HepG2 (cell line): Measurements from ENCODE around the gene SRD5A3. TPM values are rescaled to one million over a fixed set of nuclear protein-coding genes. Genes with fewer than 3 reads are reported as not detected.

Experiments
- AKNA ChIP-seq: sonication (generic); formaldehyde crosslinking; IDR thresholded peaks from 2 replicates; pipeline ENCODE4 v1.4.0; 2020; ENCODE audit warnings: missing genetic modification reagents, borderline replicate concordance
- ATF7 ChIP-seq, 2 experiments: fragments of 450-650 bp in 1 of 2; sonication (generic) in 1 of 2; formaldehyde crosslinking in 1 of 2; IDR thresholded peaks; 2 replicates each; pipeline versions ENCODE4 v1.4.0 to v1.6.1; 2016 to 2020; ENCODE audit warnings: antibody characterized with exemption in 1 of 2, mild to moderate bottlenecking in 1 of 2, missing genetic modification reagents in 1 of 2
- EP300 ChIP-seq, 3 experiments: sonication (generic) in 1 of 3; formaldehyde crosslinking in 1 of 3; IDR thresholded peaks; 2 replicates each; pipeline versions ENCODE4 v1.5.1 to v1.6.1; 2011 to 2020; ENCODE audit warnings: low read depth in 2 of 3, low read length in 2 of 3, borderline replicate concordance in 1 of 3, improper control_type of control experiment in 1 of 3, mild to moderate bottlenecking in 1 of 3, missing genetic modification reagents in 1 of 3, moderate library complexity in 1 of 3
- FOSL1 ChIP-seq: sonication (generic); formaldehyde crosslinking; IDR thresholded peaks from 2 replicates; pipeline ENCODE4 v1.9.0; 2021; ENCODE audit warnings: missing genetic modification reagents, borderline replicate concordance
- FOSL2 ChIP-seq: sonication (generic); formaldehyde crosslinking; IDR thresholded peaks from 2 replicates; pipeline ENCODE4 v1.4.0; 2020; ENCODE audit warnings: missing genetic modification reagents
- HDAC6 ChIP-seq: fragments of 200-600 bp; sonication (generic); IDR thresholded peaks from 2 replicates; pipeline ENCODE4 v1.7.0; 2017; ENCODE audit warnings: mild to moderate bottlenecking, antibody characterized with exemption, low read length, low read depth
- IKZF4 ChIP-seq: sonication (generic); formaldehyde crosslinking; IDR thresholded peaks from 2 replicates; pipeline ENCODE4 v1.5.1; 2020; ENCODE audit warnings: borderline replicate concordance, mild to moderate bottlenecking, low read depth, missing genetic modification reagents; ENCODE audit errors: not compliant biosample characterization
- JUND ChIP-seq: sonication (generic); formaldehyde crosslinking; IDR thresholded peaks from 2 replicates; pipeline ENCODE4 v1.8.0; 2022; ENCODE audit warnings: mild to moderate bottlenecking, missing genetic modification reagents
- NCOA5 ChIP-seq: sonication (generic); formaldehyde crosslinking; IDR thresholded peaks from 2 replicates; pipeline ENCODE4 v1.4.0; 2020; ENCODE audit warnings: missing genetic modification reagents
- NRL ChIP-seq: sonication (generic); formaldehyde crosslinking; IDR thresholded peaks from 2 replicates; pipeline ENCODE4 v1.5.0; 2020; ENCODE audit warnings: missing genetic modification reagents, mild to moderate bottlenecking, moderate library complexity, borderline replicate concordance
- POLR2G ChIP-seq: fragments of 200-400 bp; formaldehyde crosslinking; IDR thresholded peaks from 2 replicates; pipeline ENCODE4 v1.6.1; 2018; ENCODE audit warnings: mild to moderate bottlenecking, low read depth, low read length, moderate library complexity
- REPIN1 ChIP-seq: sonication (generic); formaldehyde crosslinking; IDR thresholded peaks from 2 replicates; pipeline ENCODE4 v1.8.0; 2022; ENCODE audit warnings: missing genetic modification reagents, low read depth, mild to moderate bottlenecking, borderline replicate concordance
- ZBTB33 ChIP-seq: sonication (generic); formaldehyde crosslinking; IDR thresholded peaks from 2 replicates; pipeline ENCODE4 v1.4.0; 2020; ENCODE audit warnings: missing genetic modification reagents
- ZNF160 ChIP-seq: sonication (generic); formaldehyde crosslinking; IDR thresholded peaks from 2 replicates; pipeline ENCODE4 v1.8.0; 2022; ENCODE audit warnings: mild to moderate bottlenecking, inconsistent platforms, missing genetic modification reagents
- ZNF234 ChIP-seq: sonication (generic); formaldehyde crosslinking; conservative IDR thresholded peaks from 2 replicates; pipeline ENCODE4 v1.5.1; 2020; ENCODE audit warnings: mild to moderate bottlenecking, missing genetic modification reagents
- ZNF296 ChIP-seq: sonication (generic); formaldehyde crosslinking; conservative IDR thresholded peaks from 2 replicates; pipeline ENCODE4 v1.5.0; 2020; ENCODE audit warnings: mild to moderate bottlenecking, missing genetic modification reagents
- ZNF367 ChIP-seq: sonication (generic); formaldehyde crosslinking; IDR thresholded peaks from 2 replicates; pipeline ENCODE4 v1.4.0; 2020; ENCODE audit warnings: missing genetic modification reagents, borderline replicate concordance
- ZNF547 ChIP-seq: sonication (generic); formaldehyde crosslinking; IDR thresholded peaks from 2 replicates; pipeline ENCODE4 v1.5.1; 2020; ENCODE audit warnings: mild to moderate bottlenecking, missing genetic modification reagents
- polyA plus RNA-seq, 8 experiments: library from polyadenylated mRNA; depleted of rRNA in 3 of 8; stranded (reverse) in 7 of 8; unstranded in 1 of 8; fragments of >200 nt; fragmentation: Illumina TruSeq in 4 of 8; extraction: Trizol in 4 of 8; gene quantifications; 2 replicates each; pipeline versions ENCODE4 v1.2.1 to v1.2.3, GENCODE V29; 2011 to 2016; ENCODE audit warnings: low read depth in 4 of 8, missing spikeins in 1 of 8, mixed read lengths in 1 of 8; ENCODE audit not compliant: insufficient read depth in 1 of 8
- total RNA-seq, 5 experiments: library from RNA; depleted of rRNA; stranded (reverse); fragments of >200 nt; fragmentation: Illumina TruSeq; extraction: Trizol; gene quantifications; 2 replicates each; pipeline ENCODE4 v1.2.3, GENCODE V29; 2016; ENCODE audit warnings: low read depth in 1 of 5
- TF ChIP-seq, protein P1 (sequence below): sonication (generic); formaldehyde crosslinking; IDR thresholded peaks from 2 replicates; pipeline ENCODE4 v1.4.0; 2020; ENCODE audit warnings: missing genetic modification reagents
- TF ChIP-seq, protein P2 (sequence below): sonication (generic); formaldehyde crosslinking; IDR thresholded peaks from 2 replicates; pipeline ENCODE4 v1.4.0; 2020; ENCODE audit warnings: mild to moderate bottlenecking, missing genetic modification reagents

The SRD5A3 gene
- total and polyA plus RNA-seq, 2 of the 13 experiments (the other 11 are each of a cell fraction or from before 2014, with no cell fraction given): 12.4 to 18.4 TPM

DNA sequence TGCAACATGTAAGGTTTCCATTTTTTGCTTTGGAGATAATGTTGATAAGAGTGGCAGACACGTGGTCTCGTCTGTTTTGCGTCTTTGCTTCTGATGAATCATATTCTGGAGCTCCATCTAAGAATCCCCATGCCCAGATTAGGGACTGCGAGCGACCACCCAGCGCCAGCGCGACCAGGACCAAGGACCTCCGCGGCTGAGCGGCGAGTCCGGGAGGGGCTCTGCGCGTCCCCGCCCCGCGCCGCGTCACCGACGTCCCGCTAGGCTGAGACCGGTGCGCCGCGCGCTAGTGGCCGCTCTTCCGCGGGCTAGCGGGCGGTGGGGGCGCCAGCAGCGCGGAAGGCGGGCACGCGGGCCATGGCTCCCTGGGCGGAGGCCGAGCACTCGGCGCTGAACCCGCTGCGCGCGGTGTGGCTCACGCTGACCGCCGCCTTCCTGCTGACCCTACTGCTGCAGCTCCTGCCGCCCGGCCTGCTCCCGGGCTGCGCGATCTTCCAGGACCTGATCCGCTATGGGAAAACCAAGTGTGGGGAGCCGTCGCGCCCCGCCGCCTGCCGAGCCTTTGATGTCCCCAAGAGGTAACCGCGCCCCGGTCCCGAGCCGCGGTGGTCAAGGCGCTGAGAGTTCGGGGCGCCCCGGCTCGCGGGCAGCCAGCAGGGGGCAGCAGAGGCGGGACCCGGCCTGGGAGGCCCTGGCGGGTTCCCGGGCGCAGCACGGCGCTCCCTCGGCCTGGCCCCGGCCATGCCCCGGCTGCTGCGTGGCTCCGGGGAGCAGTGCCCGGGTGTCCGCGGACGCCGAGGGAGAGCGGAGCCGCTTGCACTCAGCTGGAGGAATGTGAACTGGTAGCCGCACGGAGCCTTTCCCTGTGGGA lies at the start of gene SRD5A3 (continued):
- TF ChIP-seq ZNF234 (no peak; the same call in 1 of the 2 replicates), ZNF160 (CRISPR knock-in tag) (peak; percentile 60; the same call in 1 of the 2 replicates), REPIN1 (peak; percentile 84), IKZF4 (CRISPR knock-in tag) (peak; percentile 68), FOSL1 (CRISPR knock-in tag) (no peak), NCOA5 (CRISPR knock-in tag) (no peak), JUND (CRISPR knock-in tag) (no peak), AKNA (CRISPR knock-in tag) (no peak), NRL (CRISPR knock-in tag) (no peak), EP300 (IDR thresholded peaks at IDR 0.05; ENCODE audit: low read depth in 2 of 2, low read length in 2 of 2) (0 out of 4 replicates have a peak, but pooled peaks of 1 of the 2 experiments have one; percentile 44), EP300 (CRISPR knock-in tag; IDR thresholded peaks at IDR 0.05; ENCODE audit: borderline replicate concordance) (0 out of 2 replicates have a peak, but pooled peaks have one; percentile 14), ZNF296 (CRISPR knock-in tag) (no peak; the same call in 1 of the 2 replicates), ZNF367 (CRISPR knock-in tag) (no peak), ZNF547 (no peak; the same call in none of the 2 replicates), POLR2G (peak; percentile 91), FOSL2 (CRISPR knock-in tag) (no peak), ATF7 (IDR thresholded peaks at IDR 0.05) (no peak), ATF7 (CRISPR knock-in tag; IDR thresholded peaks at IDR 0.05) (no peak), ZBTB33 (no peak), HDAC6 (no peak)
- TF ChIP-seq, protein P1, sequence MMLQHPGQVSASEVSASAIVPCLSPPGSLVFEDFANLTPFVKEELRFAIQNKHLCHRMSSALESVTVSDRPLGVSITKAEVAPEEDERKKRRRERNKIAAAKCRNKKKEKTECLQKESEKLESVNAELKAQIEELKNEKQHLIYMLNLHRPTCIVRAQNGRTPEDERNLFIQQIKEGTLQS (CRISPR knock-in tag): peak; percentile 49; the same call in 1 of the 2 replicates
- TF ChIP-seq, protein P2, sequence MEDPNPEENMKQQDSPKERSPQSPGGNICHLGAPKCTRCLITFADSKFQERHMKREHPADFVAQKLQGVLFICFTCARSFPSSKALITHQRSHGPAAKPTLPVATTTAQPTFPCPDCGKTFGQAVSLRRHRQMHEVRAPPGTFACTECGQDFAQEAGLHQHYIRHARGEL (CRISPR knock-in tag): no peak
